HepG2 (cell line): Measurements from ENCODE around the gene FNBP1L. TPM values are rescaled to one million over a fixed set of nuclear protein-coding genes. Genes with fewer than 3 reads are reported as not detected.

ENCODE experiments used
- ARNT2 ChIP-seq: sonication (generic); formaldehyde crosslinking; IDR thresholded peaks from 2 replicates; pipeline ENCODE4 v1.8.0; 2022; ENCODE audit warnings: mild to moderate bottlenecking, low read depth, missing genetic modification reagents, moderate library complexity
- ELK4 ChIP-seq: sonication (generic); formaldehyde crosslinking; IDR thresholded peaks from 2 replicates; pipeline ENCODE4 v1.9.0; 2021; ENCODE audit warnings: missing genetic modification reagents, borderline replicate concordance
- HMG20A ChIP-seq: IDR thresholded peaks from 2 replicates; pipeline ENCODE4 v1.6.1; 2016; ENCODE audit warnings: borderline replicate concordance
- NFKB2 ChIP-seq: sonication (generic); formaldehyde crosslinking; IDR thresholded peaks from 2 replicates; pipeline ENCODE4 v1.4.0; 2020; ENCODE audit warnings: missing genetic modification reagents, borderline replicate concordance
- PCBP1 ChIP-seq: fragments of 200-400 bp; formaldehyde crosslinking; IDR thresholded peaks from 2 replicates; pipeline ENCODE4 v1.6.1; 2017; ENCODE audit warnings: mild to moderate bottlenecking, low read depth, low read length, borderline replicate concordance
- RARA ChIP-seq: IDR thresholded peaks from 2 replicates; pipeline ENCODE4 v1.6.1; 2016; ENCODE audit warnings: missing genetic modification reagents, missing compliant biosample characterization
- RFXAP ChIP-seq: sonication (generic); formaldehyde crosslinking; IDR thresholded peaks from 2 replicates; pipeline ENCODE4 v1.4.0; 2020; ENCODE audit warnings: missing genetic modification reagents, borderline replicate concordance
- YY1 ChIP-seq: IDR thresholded peaks from 2 replicates; pipeline ENCODE4 v1.6.1; 2011; ENCODE audit warnings: low read length, low read depth, moderate library complexity, mild to moderate bottlenecking; ENCODE audit not compliant: insufficient read depth, insufficient replicate concordance
- ZNF142 ChIP-seq: sonication (generic); formaldehyde crosslinking; IDR thresholded peaks from 2 replicates; pipeline ENCODE4 v1.4.0; 2020; ENCODE audit warnings: missing genetic modification reagents
- ZNF382 ChIP-seq: sonication (generic); formaldehyde crosslinking; IDR thresholded peaks from 2 replicates; pipeline ENCODE4 v1.5.0; 2020; ENCODE audit warnings: missing genetic modification reagents, mild to moderate bottlenecking, borderline replicate concordance
- ZNF773 ChIP-seq: sonication (generic); formaldehyde crosslinking; IDR thresholded peaks from 2 replicates; pipeline ENCODE4 v1.4.0; 2020; ENCODE audit warnings: missing genetic modification reagents, borderline replicate concordance
- polyA plus RNA-seq, 8 experiments: library from polyadenylated mRNA; depleted of rRNA in 3 of 8; stranded (reverse) in 7 of 8; unstranded in 1 of 8; fragments of >200 nt; fragmentation: Illumina TruSeq in 4 of 8; extraction: Trizol in 4 of 8; gene quantifications; 2 replicates each; pipeline versions ENCODE4 v1.2.1 to v1.2.3, GENCODE V29; 2011 to 2016; ENCODE audit warnings: low read depth in 4 of 8, missing spikeins in 1 of 8, mixed read lengths in 1 of 8; ENCODE audit not compliant: insufficient read depth in 1 of 8
- total RNA-seq, 5 experiments: library from RNA; depleted of rRNA; stranded (reverse); fragments of >200 nt; fragmentation: Illumina TruSeq; extraction: Trizol; gene quantifications; 2 replicates each; pipeline ENCODE4 v1.2.3, GENCODE V29; 2016; ENCODE audit warnings: low read depth in 1 of 5
- TF ChIP-seq, protein P1 (sequence below): sonication (generic); formaldehyde crosslinking; IDR thresholded peaks from 2 replicates; pipeline ENCODE4 v1.5.0; 2020; ENCODE audit warnings: mild to moderate bottlenecking, missing genetic modification reagents, borderline replicate concordance
- TF ChIP-seq, protein P2 (sequence below): sonication (generic); formaldehyde crosslinking; conservative IDR thresholded peaks from 2 replicates; pipeline ENCODE4 v1.4.0; 2020; ENCODE audit warnings: missing genetic modification reagents

Gene FNBP1L
- total and polyA plus RNA-seq, 2 of the 13 experiments (the other 11 are each of a cell fraction or from before 2014, with no cell fraction given): 24.1 to 27.1 TPM

- TF ChIP-seq, protein P1, sequence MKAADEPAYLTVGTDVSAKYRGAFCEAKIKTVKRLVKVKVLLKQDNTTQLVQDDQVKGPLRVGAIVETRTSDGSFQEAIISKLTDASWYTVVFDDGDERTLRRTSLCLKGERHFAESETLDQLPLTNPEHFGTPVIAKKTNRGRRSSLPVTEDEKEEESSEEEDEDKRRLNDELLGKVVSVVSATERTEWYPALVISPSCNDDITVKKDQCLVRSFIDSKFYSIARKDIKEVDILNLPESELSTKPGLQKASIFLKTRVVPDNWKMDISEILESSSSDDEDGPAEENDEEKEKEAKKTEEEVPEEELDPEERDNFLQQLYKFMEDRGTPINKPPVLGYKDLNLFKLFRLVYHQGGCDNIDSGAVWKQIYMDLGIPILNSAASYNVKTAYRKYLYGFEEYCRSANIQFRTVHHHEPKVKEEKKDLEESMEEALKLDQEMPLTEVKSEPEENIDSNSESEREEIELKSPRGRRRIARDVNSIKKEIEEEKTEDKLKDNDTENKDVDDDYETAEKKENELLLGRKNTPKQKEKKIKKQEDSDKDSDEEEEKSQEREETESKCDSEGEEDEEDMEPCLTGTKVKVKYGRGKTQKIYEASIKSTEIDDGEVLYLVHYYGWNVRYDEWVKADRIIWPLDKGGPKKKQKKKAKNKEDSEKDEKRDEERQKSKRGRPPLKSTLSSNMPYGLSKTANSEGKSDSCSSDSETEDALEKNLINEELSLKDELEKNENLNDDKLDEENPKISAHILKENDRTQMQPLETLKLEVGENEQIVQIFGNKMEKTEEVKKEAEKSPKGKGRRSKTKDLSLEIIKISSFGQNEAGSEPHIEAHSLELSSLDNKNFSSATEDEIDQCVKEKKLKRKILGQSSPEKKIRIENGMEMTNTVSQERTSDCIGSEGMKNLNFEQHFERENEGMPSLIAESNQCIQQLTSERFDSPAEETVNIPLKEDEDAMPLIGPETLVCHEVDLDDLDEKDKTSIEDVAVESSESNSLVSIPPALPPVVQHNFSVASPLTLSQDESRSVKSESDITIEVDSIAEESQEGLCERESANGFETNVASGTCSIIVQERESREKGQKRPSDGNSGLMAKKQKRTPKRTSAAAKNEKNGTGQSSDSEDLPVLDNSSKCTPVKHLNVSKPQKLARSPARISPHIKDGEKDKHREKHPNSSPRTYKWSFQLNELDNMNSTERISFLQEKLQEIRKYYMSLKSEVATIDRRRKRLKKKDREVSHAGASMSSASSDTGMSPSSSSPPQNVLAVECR (CRISPR knock-in tag): peak; percentile 82
- TF ChIP-seq ZNF382 (CRISPR knock-in tag) (no peak), HMG20A (CRISPR knock-in tag) (peak; percentile 73; the same call in 1 of the 2 replicates), ARNT2 (CRISPR knock-in tag) (no peak; the same call in 1 of the 2 replicates), RARA (CRISPR knock-in tag) (peak; percentile 86), ELK4 (CRISPR knock-in tag) (no peak), ZNF142 (CRISPR knock-in tag) (no peak), ZNF773 (CRISPR knock-in tag) (no peak), YY1 (peak; percentile 11), PCBP1 (no peak), NFKB2 (CRISPR knock-in tag) (peak; percentile 29; the same call in 1 of the 2 replicates), RFXAP (CRISPR knock-in tag) (no peak)
- TF ChIP-seq, protein P2, sequence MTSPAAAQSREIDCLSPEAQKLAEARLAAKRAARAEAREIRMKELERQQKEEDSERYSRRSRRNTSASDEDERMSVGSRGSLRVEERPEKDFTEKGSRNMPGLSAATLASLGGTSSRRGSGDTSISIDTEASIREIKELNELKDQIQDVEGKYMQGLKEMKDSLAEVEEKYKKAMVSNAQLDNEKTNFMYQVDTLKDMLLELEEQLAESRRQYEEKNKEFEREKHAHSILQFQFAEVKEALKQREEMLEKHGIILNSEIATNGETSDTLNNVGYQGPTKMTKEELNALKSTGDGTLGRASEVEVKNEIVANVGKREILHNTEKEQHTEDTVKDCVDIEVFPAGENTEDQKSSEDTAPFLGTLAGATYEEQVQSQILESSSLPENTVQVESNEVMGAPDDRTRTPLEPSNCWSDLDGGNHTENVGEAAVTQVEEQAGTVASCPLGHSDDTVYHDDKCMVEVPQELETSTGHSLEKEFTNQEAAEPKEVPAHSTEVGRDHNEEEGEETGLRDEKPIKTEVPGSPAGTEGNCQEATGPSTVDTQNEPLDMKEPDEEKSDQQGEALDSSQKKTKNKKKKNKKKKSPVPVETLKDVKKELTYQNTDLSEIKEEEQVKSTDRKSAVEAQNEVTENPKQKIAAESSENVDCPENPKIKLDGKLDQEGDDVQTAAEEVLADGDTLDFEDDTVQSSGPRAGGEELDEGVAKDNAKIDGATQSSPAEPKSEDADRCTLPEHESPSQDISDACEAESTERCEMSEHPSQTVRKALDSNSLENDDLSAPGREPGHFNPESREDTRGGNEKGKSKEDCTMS (CRISPR knock-in tag): 0 out of 2 replicates have a peak, but pooled peaks have one; percentile 59
Measured at GRCh38 chr1:93591676-93592550, 144.0 kb downstream of the FNBP1L start (continued).
